RWPE1 (cell line): ENCODE results near the gene PKD1L1.

Experiments
- CTCF ChIA-PET: fragments of 350-600 bp; sonication (Branson Sonifier 250); formaldehyde crosslinking; extraction: SDS; loops from one replicate; lab custom pipeline; 2021; lab: Yijun Ruan, JAX
- POLR2A ChIA-PET: fragments of 400-600 bp; formaldehyde crosslinking; extraction: SDS; loops from one replicate; lab custom pipeline; 2020; ENCODE audit warnings: antibody characterized with exemption; ENCODE audit not compliant: low non-redundant PET; lab: Yijun Ruan, JAX
- DNase-seq: peaks from one replicate; pipeline ENCODE4 v3.0.0; 2012; ENCODE audit warnings: low spot score
- H3K27ac ChIP-seq: fragments of 450-650 bp; 2 replicates; pipeline ENCODE4 v1.5.1; 2017
- TF ChIP-seq, protein P1 (sequence below): fragments of 450-650 bp; conservative IDR thresholded peaks from 2 replicates; pipeline ENCODE4 v1.5.1; 2017; ENCODE audit warnings: low read depth, mild to moderate bottlenecking

Gene PKD1L1

DNA sequence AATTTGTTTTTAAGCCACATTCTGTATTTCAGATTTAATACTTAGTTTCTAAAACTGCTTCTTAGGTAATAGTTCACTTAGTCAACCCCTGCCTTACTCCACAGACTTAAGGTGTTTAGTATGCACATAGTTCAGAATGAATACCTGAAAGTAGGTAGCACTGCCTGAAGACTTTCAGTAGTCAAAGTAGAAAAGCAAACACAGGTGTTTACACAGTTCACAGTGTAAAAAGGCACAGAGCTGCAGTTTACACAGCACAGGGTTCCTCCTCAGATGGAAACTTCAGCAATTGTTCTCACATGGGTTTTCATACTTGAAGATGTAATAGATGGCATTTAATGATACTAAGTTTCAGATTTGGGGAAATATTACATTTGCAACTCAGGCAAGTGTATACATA, 3.1 kb upstream of the PKD1L1 start:
- DNase-seq: no peak
- CTCF ChIA-PET: interaction anchor here (0.5 to 0.7 kb wide), 2 partner anchors 581 to 751 kb away, joined by 3 read pairs; no protein-coding TSS in a partner anchor
- TF ChIP-seq, protein P1, sequence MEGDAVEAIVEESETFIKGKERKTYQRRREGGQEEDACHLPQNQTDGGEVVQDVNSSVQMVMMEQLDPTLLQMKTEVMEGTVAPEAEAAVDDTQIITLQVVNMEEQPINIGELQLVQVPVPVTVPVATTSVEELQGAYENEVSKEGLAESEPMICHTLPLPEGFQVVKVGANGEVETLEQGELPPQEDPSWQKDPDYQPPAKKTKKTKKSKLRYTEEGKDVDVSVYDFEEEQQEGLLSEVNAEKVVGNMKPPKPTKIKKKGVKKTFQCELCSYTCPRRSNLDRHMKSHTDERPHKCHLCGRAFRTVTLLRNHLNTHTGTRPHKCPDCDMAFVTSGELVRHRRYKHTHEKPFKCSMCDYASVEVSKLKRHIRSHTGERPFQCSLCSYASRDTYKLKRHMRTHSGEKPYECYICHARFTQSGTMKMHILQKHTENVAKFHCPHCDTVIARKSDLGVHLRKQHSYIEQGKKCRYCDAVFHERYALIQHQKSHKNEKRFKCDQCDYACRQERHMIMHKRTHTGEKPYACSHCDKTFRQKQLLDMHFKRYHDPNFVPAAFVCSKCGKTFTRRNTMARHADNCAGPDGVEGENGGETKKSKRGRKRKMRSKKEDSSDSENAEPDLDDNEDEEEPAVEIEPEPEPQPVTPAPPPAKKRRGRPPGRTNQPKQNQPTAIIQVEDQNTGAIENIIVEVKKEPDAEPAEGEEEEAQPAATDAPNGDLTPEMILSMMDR: no peak

DNA sequence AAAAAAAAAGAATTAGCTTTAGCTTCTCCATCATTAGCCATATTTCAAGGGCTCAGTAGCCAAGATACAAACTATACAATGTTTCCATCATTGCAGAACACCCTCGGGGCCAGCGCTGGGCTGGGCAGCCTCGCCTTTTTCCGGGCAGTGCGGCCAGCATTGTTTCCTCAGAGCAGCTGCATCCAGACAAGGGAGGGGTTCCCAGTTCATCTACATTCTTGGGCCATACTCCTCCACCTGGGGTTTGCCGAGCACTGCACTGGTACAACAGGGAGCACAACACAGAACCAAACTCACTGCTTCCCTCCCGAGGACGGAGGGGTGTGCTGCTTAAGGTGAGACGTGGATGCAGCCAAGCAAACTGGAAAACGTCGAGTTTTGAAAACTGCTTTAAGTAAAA, 2.4 kb upstream of the PKD1L1 start:
- TF ChIP-seq, protein P1: no peak
- CTCF ChIA-PET: interaction anchor here (0.7 kb wide), 1 partner anchor 750 kb away, joined by 3 read pairs; no protein-coding TSS in a partner anchor
- H3K27ac ChIP-seq: no peak overlapping the region
- POLR2A ChIA-PET: no interaction called here
- DNase-seq: peak; percentile 48

More for the DNA sequence above, 3.1 kb upstream of the PKD1L1 start:
- H3K27ac ChIP-seq: no peak overlapping the region
- POLR2A ChIA-PET: no interaction called here

DNA sequence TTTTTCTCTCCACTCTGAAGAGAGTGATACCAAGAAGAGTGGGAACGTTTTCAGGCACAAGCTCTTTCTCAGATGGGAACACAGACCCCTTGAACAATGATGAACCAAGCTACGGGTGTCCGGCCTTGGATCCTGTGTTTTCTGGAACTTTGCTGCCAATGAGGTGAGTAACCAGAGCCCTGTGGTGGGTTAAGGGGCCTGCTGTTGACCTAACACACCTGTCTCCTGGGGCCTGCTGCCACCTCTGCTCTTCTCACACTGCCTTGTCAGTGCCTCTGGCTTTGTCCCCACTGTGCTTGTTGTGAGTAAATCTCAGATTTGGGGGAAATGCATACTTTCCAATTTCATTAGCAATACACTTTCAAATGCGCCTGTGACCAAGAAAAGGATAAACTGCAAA, 1.4 kb upstream of the PKD1L1 start:
- no peak overlapping the region for H3K27ac ChIP-seq
- no peak for DNase-seq
- ChIA-PET CTCF (interaction anchor here (1.4 kb wide), 1 partner anchor 19 kb away, joined by 3 read pairs; no protein-coding TSS in a partner anchor), POLR2A (no interaction called here)
- TF ChIP-seq, protein P1: no peak

DNA sequence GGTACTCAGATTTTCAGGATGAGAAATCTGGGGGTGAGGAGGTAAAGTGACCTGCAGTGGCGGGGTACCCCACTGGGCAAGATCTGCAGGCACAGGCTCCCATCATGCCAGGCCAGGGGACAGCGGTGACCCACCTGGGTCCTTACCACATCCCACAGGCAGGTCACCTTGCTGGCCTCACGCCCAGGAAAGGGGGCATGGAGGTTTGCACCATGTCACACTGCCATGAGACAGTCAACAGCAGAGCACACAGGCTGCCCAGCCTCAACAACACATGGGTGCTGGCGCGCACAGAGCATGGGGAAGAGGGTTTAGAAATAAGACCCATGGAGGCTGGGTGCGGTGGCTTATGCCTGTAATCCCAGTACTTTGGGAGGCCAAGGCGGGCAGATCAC, 914 bp downstream of the PKD1L1 start:
- ChIA-PET CTCF (interaction anchor here (1.8 kb wide), 1 partner anchor 163 kb away, joined by 8 read pairs; no protein-coding TSS in a partner anchor), POLR2A (interaction anchor here (0.6 kb wide), 1 partner anchor 371 kb away, joined by 3 read pairs; no protein-coding TSS in a partner anchor)
- TF ChIP-seq, protein P1: no peak
- H3K27ac ChIP-seq: no peak overlapping the region
- no peak for DNase-seq

DNA sequence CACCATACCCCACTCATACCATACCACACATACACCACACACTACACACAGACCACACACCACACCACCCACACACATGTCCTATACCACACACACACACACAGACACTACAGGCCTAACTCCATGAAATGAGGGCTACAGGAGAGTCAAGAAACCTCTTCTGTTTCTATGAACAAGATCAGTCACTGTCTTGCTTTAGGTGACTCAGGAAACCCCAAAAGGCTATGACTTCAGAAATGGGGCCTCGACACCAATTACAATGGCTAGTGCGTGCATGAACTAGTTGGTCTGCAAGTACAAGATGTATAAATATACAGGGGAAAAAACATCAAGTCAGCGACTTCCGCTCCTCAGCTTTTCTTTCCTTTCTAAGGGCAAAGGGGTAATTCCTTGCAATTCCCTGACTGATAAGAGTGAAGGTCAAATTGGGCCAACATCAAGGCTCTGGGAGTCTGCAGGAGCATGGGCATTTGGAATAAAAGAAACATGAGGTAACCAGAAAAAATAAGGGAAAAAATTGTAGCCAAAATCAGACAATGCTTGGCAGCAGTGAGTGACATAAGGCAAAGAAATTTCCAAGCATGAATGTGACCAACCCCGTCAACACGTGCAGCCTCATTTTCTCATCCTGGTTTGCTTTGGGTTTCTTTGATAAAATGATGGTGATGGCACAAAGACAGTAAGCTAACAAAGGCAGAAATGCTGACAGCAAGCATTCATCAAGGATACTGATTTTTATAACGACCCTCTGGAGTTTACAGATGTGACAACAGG, 1.5 kb downstream of the PKD1L1 start:
- CTCF ChIA-PET: no interaction called here
- no peak for DNase-seq
- H3K27ac ChIP-seq: no peak overlapping the region
- TF ChIP-seq, protein P1: no peak
- POLR2A ChIA-PET: interaction anchor here (0.6 kb wide), 1 partner anchor 371 kb away, joined by 3 read pairs; no protein-coding TSS in a partner anchor

DNA sequence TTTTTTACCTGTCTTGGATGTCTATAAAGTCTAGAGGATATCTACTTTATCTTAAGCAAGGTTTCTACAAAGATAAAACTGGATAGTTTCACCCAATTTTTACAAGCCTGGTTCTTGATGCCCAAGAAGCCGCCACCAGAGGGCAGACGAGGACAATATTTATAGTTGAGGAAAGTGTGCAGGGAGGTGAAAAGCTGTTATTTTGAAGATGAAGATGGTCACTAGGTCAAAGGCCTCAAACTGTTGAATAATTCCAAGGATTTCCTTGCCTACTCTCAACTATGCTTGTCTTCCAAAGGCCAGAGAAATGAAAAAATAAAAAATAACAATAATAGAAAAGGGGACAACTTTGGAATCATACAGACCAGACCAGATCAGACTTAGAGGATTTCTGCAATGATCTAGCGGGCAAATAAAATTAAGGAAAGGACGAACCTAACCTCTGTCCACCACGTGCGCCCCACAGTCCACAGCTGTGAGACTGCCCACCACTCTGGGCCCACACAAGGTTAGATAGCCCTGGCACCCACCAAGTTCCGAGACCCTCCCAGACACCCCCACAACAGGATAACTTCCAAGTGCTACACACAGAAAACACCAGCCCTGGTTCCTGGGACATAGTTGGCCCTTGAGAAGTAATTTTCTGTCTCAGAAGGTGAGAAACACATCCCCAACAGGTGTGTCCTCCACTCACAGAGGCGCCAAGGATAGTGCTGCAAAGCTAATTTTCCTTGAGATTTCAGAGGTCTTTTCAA, 2.8 kb downstream of the PKD1L1 start:
- H3K27ac ChIP-seq: no peak overlapping the region
- CTCF ChIA-PET: interaction anchor here (0.5 to 3.5 kb wide), 32 partner anchors 9 to 1908 kb away, joined by 3 to 44 read pairs (median 4); no protein-coding TSS in a partner anchor
- peak; percentile 45 for DNase-seq
- TF ChIP-seq, protein P1: peak; percentile 89
- POLR2A ChIA-PET: no interaction called here
